ENCODE data around the gene ZNF862. TPM values are rescaled to one million over a fixed set of nuclear protein-coding genes. Genes with fewer than 3 reads are reported as not detected.

ZNF862 gene
- total and polyA plus RNA-seq, 8 donors, result 2.4 to 13.4 (median 7.3) TPM

GRCh38 chr7:149859369-149859768, 21.2 kb downstream of the ZNF862 start:
- intact Hi-C loops (cut with DNase I; ENCODE audit: low total_unique reads), result no loop called here
- H3K36me3 ChIP-seq, result peaks cover 20 to 66% (median 61%) of the 10 kb centered on the region in 4 donors
- H3K4me1 ChIP-seq, result peaks cover 8 to 18% (median 16%) of the 10 kb centered on the region in 4 donors
- H3K4me3 ChIP-seq, result no peak overlapping the region
- WGBS, 5 donors, result 73 to 100% (median 76%) methylated on average over 6 of the region's 6 CpGs
- H3K9me3 ChIP-seq, result no peaks in the 10 kb centered on the region
- no peaks in the 10 kb centered on the region for H3K27me3 ChIP-seq
- H3K27ac ChIP-seq, result no peak overlapping the region
- TF ChIP-seq POLR2AphosphoS5 (IDR thresholded peaks at IDR 0.05) (no peak), EP300 (IDR thresholded peaks at IDR 0.05) (no peak), POLR2A (IDR thresholded peaks at IDR 0.05) (no peak), CTCF (IDR thresholded peaks at IDR 0.05) (no peak)
- DNase-seq, result no peak

GRCh38 chr7:149859876-149860275, 21.7 kb downstream of the ZNF862 start:
- DNase-seq, result no peak
- WGBS, 5 donors, result 83 to 92% (median 89%) methylated on average over 4 of the region's 4 CpGs

GRCh38 chr7:149860821-149861727, 22.9 kb downstream of the ZNF862 start:
- no peaks in the 10 kb centered on the region for H3K27me3 ChIP-seq
- peaks cover 0 to 5% (median under 1%) of the 10 kb centered on the region in 4 donors for H3K4me1 ChIP-seq
- TF ChIP-seq EP300 (IDR thresholded peaks at IDR 0.05), result no peak
- no peak for TF ChIP-seq CTCF (IDR thresholded peaks at IDR 0.05)
- no peak for TF ChIP-seq POLR2A (IDR thresholded peaks at IDR 0.05)
- TF ChIP-seq POLR2AphosphoS5 (IDR thresholded peaks at IDR 0.05), result no peak
- H3K36me3 ChIP-seq, result peaks cover 23 to 83% (median 72%) of the 10 kb centered on the region in 4 donors
- peak in 1 of 2 donors; percentile 46 for DNase-seq
- WGBS, 5 donors, result 85 to 93% (median 88%) methylated on average over 27 to 45 of the region's 45 CpGs
- no peaks in the 10 kb centered on the region for H3K9me3 ChIP-seq
- no peak overlapping the region for H3K4me3 ChIP-seq
- H3K27ac ChIP-seq, result no peak overlapping the region
- intact Hi-C loops (cut with DNase I; ENCODE audit: low total_unique reads), result no loop called here

More at GRCh38 chr7:149859876-149860275, 21.7 kb downstream of the ZNF862 start:
- intact Hi-C loops (cut with DNase I; ENCODE audit: low total_unique reads), result no loop called here
- Histone ChIP-seq H3K4me3 (no peak overlapping the region), H3K4me1 (peaks cover 3 to 13% (median 11%) of the 10 kb centered on the region in 4 donors), H3K27me3 (no peaks in the 10 kb centered on the region), H3K27ac (no peak overlapping the region), H3K36me3 (peaks cover 23 to 71% (median 66%) of the 10 kb centered on the region in 4 donors), H3K9me3 (no peaks in the 10 kb centered on the region)
- TF ChIP-seq CTCF (IDR thresholded peaks at IDR 0.05) (no peak), POLR2AphosphoS5 (IDR thresholded peaks at IDR 0.05) (no peak), POLR2A (IDR thresholded peaks at IDR 0.05) (no peak), EP300 (IDR thresholded peaks at IDR 0.05) (no peak)

- H3K9me3 ChIP-seq, result no peaks in the 10 kb centered on the region
- H3K36me3 ChIP-seq, result peaks cover 23 to 89% (median 75%) of the 10 kb centered on the region in 4 donors
- intact Hi-C loops (cut with DNase I; ENCODE audit: low total_unique reads), result no loop called here
- peaks cover 0 to 10% (median 0%) of the 10 kb centered on the region in 4 donors for H3K4me1 ChIP-seq
- H3K4me3 ChIP-seq, result no peak overlapping the region
- WGBS, 5 donors, result 90 to 95% (median 93%) methylated on average over 16 of the region's 16 CpGs
- no peak for DNase-seq
- no peaks in the 10 kb centered on the region for H3K27me3 ChIP-seq
- no peak for TF ChIP-seq POLR2A (IDR thresholded peaks at IDR 0.05)
- TF ChIP-seq CTCF (IDR thresholded peaks at IDR 0.05), result no peak
- no peak for TF ChIP-seq POLR2AphosphoS5 (IDR thresholded peaks at IDR 0.05)
- no peak for TF ChIP-seq EP300 (IDR thresholded peaks at IDR 0.05)
- no peak overlapping the region for H3K27ac ChIP-seq
Measured at GRCh38 chr7:149861728-149862045, 23.5 kb downstream of the ZNF862 start.

Data from stomach (tissue), 9 donors.